HepG2 (cell line): ENCODE measurements around the gene SAMD4B. TPM values are rescaled to one million over a fixed set of nuclear protein-coding genes. Genes with fewer than 3 reads are reported as not detected.

ENCODE experiments used
- DR1 ChIP-seq: sonication (generic); formaldehyde crosslinking; IDR thresholded peaks from 2 replicates; pipeline ENCODE4 v1.8.0; 2021; ENCODE audit warnings: mild to moderate bottlenecking, missing genetic modification reagents, inconsistent platforms
- GABPA ChIP-seq, 2 experiments: IDR thresholded peaks; 2 replicates each; pipeline ENCODE4 v1.6.1; 2011 to 2016; ENCODE audit warnings: low read depth in 2 of 2, low read length in 1 of 2, missing biosample characterization in 1 of 2, missing genetic modification characterization in 1 of 2
- MEIS2 ChIP-seq: sonication (generic); formaldehyde crosslinking; IDR thresholded peaks from 2 replicates; pipeline ENCODE4 v1.9.0; 2021; ENCODE audit warnings: mild to moderate bottlenecking, missing genetic modification reagents
- PTBP1 ChIP-seq: fragments of 200-400 bp; formaldehyde crosslinking; IDR thresholded peaks from 2 replicates; pipeline ENCODE4 v1.6.1; 2018; ENCODE audit warnings: low read length, low read depth; ENCODE audit not compliant: poor library complexity, severe bottlenecking
- SRY ChIP-seq: sonication (generic); formaldehyde crosslinking; IDR thresholded peaks from 2 replicates; pipeline ENCODE4 v1.8.0; 2022; ENCODE audit warnings: mild to moderate bottlenecking, missing genetic modification reagents
- ZBTB21 ChIP-seq: sonication (generic); formaldehyde crosslinking; IDR thresholded peaks from 2 replicates; pipeline ENCODE4 v1.4.0; 2020; ENCODE audit warnings: missing genetic modification reagents
- ZKSCAN1 ChIP-seq: fragments of 150-350 bp; IDR thresholded peaks from 2 replicates; pipeline ENCODE4 v1.6.1; 2014; ENCODE audit warnings: low read length
- ZNF644 ChIP-seq: IDR thresholded peaks from 2 replicates; pipeline ENCODE4 v1.6.1; 2016; ENCODE audit warnings: low read depth
- ZNF724P ChIP-seq: sonication (generic); formaldehyde crosslinking; IDR thresholded peaks from 2 replicates; pipeline ENCODE4 v1.8.0; 2022; ENCODE audit warnings: missing genetic modification reagents, borderline replicate concordance
- ZNF839 ChIP-seq: sonication (generic); formaldehyde crosslinking; IDR thresholded peaks from 2 replicates; pipeline ENCODE4 v1.4.0; 2020; ENCODE audit warnings: missing genetic modification reagents, mild to moderate bottlenecking, borderline replicate concordance
- polyA plus RNA-seq, 8 experiments: library from polyadenylated mRNA; depleted of rRNA in 3 of 8; stranded (reverse) in 7 of 8; unstranded in 1 of 8; fragments of >200 nt; fragmentation: Illumina TruSeq in 4 of 8; extraction: Trizol in 4 of 8; gene quantifications; 2 replicates each; pipeline versions ENCODE4 v1.2.1 to v1.2.3, GENCODE V29; 2011 to 2016; ENCODE audit warnings: low read depth in 4 of 8, missing spikeins in 1 of 8, mixed read lengths in 1 of 8; ENCODE audit not compliant: insufficient read depth in 1 of 8
- total RNA-seq, 5 experiments: library from RNA; depleted of rRNA; stranded (reverse); fragments of >200 nt; fragmentation: Illumina TruSeq; extraction: Trizol; gene quantifications; 2 replicates each; pipeline ENCODE4 v1.2.3, GENCODE V29; 2016; ENCODE audit warnings: low read depth in 1 of 5
- TF ChIP-seq, protein P1 (sequence below): sonication (generic); formaldehyde crosslinking; IDR thresholded peaks from 2 replicates; pipeline ENCODE4 v1.9.0; 2021; ENCODE audit warnings: missing genetic modification reagents, borderline replicate concordance
- TF ChIP-seq, protein P2 (sequence below): IDR thresholded peaks from 2 replicates; pipeline ENCODE4 v1.6.1; 2012; ENCODE audit warnings: inconsistent platforms
- TF ChIP-seq, protein P3 (sequence below): sonication (generic); formaldehyde crosslinking; IDR thresholded peaks from 2 replicates; pipeline ENCODE4 v1.4.0; 2020; ENCODE audit warnings: missing genetic modification reagents; ENCODE audit errors: not compliant biosample characterization
- TF ChIP-seq, protein P4 (sequence below): sonication (generic); formaldehyde crosslinking; IDR thresholded peaks from 2 replicates; pipeline ENCODE4 v1.8.0; 2022; ENCODE audit warnings: low read depth, missing genetic modification reagents
- TF ChIP-seq, protein P5 (sequence below): sonication (generic); formaldehyde crosslinking; IDR thresholded peaks from 2 replicates; pipeline ENCODE4 v1.5.0; 2020; ENCODE audit warnings: mild to moderate bottlenecking, missing genetic modification reagents, borderline replicate concordance

SAMD4B gene
- total and polyA plus RNA-seq, 2 of the 13 experiments (the other 11 are each of a cell fraction or from before 2014, with no cell fraction given), result 26.0 to 31.8 TPM

DNA sequence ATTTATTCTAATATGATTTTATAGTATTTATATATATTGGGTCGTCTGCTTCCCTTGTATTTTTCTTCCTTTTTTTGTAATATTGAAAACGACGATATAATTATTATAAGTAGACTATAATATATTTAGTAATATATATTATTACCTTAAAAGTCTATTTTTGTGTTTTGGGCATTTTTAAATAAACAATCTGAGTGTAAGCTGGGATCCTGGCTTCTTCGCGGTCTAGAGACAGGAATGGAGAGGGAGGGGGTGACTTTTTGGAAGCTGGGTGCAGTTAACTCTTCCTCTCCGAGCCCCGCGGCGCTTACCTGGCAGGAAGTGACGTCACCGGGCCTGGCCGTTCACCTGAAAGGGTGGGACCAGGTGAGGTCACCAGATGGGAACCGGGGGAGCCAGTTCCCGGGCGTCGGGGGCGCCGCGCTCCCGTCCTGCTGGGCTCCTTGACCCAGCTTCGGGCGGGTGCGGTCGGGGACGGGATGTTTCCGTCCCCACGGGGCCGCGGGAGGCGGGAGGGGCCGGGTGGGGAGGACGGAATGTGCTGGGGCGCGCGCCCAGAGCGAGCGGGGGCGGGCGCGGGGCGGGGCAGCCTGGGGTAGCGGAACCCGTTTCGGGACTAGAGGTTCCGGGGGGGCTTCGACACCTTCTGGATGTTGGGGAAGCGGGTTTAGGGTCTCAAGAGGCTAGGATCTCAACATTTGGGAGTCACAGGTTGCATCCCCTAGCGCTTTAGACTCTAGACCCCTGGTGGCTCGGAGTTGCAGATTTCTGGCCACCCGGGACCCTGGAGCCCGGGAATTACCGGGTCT is 67.2 kb downstream of the SAMD4B start (continued):
- TF ChIP-seq, protein P1, sequence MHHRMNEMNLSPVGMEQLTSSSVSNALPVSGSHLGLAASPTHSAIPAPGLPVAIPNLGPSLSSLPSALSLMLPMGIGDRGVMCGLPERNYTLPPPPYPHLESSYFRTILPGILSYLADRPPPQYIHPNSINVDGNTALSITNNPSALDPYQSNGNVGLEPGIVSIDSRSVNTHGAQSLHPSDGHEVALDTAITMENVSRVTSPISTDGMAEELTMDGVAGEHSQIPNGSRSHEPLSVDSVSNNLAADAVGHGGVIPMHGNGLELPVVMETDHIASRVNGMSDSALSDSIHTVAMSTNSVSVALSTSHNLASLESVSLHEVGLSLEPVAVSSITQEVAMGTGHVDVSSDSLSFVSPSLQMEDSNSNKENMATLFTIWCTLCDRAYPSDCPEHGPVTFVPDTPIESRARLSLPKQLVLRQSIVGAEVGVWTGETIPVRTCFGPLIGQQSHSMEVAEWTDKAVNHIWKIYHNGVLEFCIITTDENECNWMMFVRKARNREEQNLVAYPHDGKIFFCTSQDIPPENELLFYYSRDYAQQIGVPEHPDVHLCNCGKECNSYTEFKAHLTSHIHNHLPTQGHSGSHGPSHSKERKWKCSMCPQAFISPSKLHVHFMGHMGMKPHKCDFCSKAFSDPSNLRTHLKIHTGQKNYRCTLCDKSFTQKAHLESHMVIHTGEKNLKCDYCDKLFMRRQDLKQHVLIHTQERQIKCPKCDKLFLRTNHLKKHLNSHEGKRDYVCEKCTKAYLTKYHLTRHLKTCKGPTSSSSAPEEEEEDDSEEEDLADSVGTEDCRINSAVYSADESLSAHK (CRISPR knock-in tag), result no peak
- no peak for TF ChIP-seq ZNF839 (CRISPR knock-in tag)
- TF ChIP-seq, protein P2, sequence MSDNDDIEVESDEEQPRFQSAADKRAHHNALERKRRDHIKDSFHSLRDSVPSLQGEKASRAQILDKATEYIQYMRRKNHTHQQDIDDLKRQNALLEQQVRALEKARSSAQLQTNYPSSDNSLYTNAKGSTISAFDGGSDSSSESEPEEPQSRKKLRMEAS, result 0 out of 2 replicates have a peak, but pooled peaks have one; percentile 19
- TF ChIP-seq, protein P3, sequence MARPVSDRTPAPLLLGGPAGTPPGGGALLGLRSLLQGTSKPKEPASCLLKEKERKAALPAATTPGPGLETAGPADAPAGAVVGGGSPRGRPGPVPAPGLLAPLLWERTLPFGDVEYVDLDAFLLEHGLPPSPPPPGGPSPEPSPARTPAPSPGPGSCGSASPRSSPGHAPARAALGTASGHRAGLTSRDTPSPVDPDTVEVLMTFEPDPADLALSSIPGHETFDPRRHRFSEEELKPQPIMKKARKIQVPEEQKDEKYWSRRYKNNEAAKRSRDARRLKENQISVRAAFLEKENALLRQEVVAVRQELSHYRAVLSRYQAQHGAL (CRISPR knock-in tag), result peak; percentile 7
- TF ChIP-seq DR1, result no peak
- no peak for TF ChIP-seq SRY (CRISPR knock-in tag)
- TF ChIP-seq, protein P4, sequence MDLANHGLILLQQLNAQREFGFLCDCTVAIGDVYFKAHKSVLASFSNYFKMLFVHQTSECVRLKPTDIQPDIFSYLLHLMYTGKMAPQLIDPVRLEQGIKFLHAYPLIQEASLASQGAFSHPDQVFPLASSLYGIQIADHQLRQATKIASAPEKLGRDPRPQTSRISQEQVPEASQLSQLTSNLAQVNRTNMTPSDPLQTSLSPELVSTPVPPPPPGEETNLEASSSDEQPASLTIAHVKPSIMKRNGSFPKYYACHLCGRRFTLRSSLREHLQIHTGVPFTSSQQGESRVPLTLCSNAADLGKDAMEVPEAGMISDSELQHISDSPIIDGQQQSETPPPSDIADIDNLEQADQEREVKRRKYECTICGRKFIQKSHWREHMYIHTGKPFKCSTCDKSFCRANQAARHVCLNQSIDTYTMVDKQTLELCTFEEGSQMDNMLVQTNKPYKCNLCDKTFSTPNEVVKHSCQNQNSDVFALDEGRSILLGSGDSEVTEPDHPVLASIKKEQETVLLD (CRISPR knock-in tag), result peak; percentile 30; the same call in 1 of the 2 replicates
- TF ChIP-seq PTBP1, result no peak
- peak; percentile 75; the same call in 1 of the 2 replicates for TF ChIP-seq ZNF724P (CRISPR knock-in tag)
- TF ChIP-seq, protein P5, sequence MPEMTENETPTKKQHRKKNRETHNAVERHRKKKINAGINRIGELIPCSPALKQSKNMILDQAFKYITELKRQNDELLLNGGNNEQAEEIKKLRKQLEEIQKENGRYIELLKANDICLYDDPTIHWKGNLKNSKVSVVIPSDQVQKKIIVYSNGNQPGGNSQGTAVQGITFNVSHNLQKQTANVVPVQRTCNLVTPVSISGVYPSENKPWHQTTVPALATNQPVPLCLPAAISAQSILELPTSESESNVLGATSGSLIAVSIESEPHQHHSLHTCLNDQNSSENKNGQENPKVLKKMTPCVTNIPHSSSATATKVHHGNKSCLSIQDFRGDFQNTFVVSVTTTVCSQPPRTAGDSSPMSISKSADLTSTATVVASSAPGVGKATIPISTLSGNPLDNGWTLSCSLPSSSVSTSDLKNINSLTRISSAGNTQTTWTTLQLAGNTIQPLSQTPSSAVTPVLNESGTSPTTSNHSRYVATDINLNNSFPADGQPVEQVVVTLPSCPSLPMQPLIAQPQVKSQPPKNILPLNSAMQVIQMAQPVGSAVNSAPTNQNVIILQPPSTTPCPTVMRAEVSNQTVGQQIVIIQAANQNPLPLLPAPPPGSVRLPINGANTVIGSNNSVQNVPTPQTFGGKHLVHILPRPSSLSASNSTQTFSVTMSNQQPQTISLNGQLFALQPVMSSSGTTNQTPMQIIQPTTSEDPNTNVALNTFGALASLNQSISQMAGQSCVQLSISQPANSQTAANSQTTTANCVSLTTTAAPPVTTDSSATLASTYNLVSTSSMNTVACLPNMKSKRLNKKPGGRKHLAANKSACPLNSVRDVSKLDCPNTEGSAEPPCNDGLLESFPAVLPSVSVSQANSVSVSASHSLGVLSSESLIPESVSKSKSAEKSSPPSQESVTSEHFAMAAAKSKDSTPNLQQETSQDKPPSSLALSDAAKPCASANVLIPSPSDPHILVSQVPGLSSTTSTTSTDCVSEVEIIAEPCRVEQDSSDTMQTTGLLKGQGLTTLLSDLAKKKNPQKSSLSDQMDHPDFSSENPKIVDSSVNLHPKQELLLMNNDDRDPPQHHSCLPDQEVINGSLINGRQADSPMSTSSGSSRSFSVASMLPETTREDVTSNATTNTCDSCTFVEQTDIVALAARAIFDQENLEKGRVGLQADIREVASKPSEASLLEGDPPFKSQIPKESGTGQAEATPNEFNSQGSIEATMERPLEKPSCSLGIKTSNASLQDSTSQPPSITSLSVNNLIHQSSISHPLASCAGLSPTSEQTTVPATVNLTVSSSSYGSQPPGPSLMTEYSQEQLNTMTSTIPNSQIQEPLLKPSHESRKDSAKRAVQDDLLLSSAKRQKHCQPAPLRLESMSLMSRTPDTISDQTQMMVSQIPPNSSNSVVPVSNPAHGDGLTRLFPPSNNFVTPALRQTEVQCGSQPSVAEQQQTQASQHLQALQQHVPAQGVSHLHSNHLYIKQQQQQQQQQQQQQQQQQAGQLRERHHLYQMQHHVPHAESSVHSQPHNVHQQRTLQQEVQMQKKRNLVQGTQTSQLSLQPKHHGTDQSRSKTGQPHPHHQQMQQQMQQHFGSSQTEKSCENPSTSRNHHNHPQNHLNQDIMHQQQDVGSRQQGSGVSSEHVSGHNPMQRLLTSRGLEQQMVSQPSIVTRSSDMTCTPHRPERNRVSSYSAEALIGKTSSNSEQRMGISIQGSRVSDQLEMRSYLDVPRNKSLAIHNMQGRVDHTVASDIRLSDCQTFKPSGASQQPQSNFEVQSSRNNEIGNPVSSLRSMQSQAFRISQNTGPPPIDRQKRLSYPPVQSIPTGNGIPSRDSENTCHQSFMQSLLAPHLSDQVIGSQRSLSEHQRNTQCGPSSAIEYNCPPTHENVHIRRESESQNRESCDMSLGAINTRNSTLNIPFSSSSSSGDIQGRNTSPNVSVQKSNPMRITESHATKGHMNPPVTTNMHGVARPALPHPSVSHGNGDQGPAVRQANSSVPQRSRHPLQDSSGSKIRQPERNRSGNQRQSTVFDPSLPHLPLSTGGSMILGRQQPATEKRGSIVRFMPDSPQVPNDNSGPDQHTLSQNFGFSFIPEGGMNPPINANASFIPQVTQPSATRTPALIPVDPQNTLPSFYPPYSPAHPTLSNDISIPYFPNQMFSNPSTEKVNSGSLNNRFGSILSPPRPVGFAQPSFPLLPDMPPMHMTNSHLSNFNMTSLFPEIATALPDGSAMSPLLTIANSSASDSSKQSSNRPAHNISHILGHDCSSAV (CRISPR knock-in tag), result no peak
- TF ChIP-seq GABPA (IDR thresholded peaks at IDR 0.05; ENCODE audit: low read depth, low read length), result peak; percentile 60
- TF ChIP-seq GABPA (CRISPR knock-in tag; IDR thresholded peaks at IDR 0.05; ENCODE audit: low read depth), result peak; percentile 88
- peak; percentile 42; the same call in 1 of the 2 replicates for TF ChIP-seq ZBTB21 (CRISPR knock-in tag)
- TF ChIP-seq ZKSCAN1, result no peak
- no peak for TF ChIP-seq ZNF644 (CRISPR knock-in tag)
- TF ChIP-seq MEIS2, result no peak; the same call in 1 of the 2 replicates
